GM19035 (cell line): Measurements from ENCODE around the gene KIF3A.

Experiments used
- ATAC-seq: cut with Tn5 transposase; IDR thresholded peaks from one replicate; pipeline ENCODE4 v1.9.1; 2021; ENCODE audit not compliant: unreplicated experiment

Gene KIF3A

GRCh38 chr5:132754947-132755346 is 17.6 kb upstream of the KIF3A start:
- no peak for ATAC-seq

GRCh38 chr5:132754111-132754510 is 16.8 kb upstream of the KIF3A start:
- ATAC-seq = no peak

GRCh38 chr5:132753135-132753987 is 16.0 kb upstream of the KIF3A start:
- ATAC-seq = no peak

- ATAC-seq = no peak
These were observed 15.3 kb upstream of the KIF3A start for GRCh38 chr5:132752581-132753125.

- no peak for ATAC-seq
These were observed 14.7 kb upstream of the KIF3A start for GRCh38 chr5:132751971-132752580.

- ATAC-seq = peak; percentile 37
These were observed 14.1 kb upstream of the KIF3A start for GRCh38 chr5:132751444-132751843.

- no peak for ATAC-seq
These were observed 13.3 kb upstream of the KIF3A start for GRCh38 chr5:132750471-132751230.

- no peak for ATAC-seq
These were observed 12.2 kb upstream of the KIF3A start for GRCh38 chr5:132749506-132749905.

GRCh38 chr5:132748522-132749000 is 11.2 kb upstream of the KIF3A start:
- no peak for ATAC-seq

GRCh38 chr5:132747616-132748440 is 10.5 kb upstream of the KIF3A start:
- peak; percentile 20 for ATAC-seq

- ATAC-seq = peak; percentile 46
These were observed 9.7 kb upstream of the KIF3A start, which contains the start of gene CCNI2 for GRCh38 chr5:132746954-132747615. CCNI2 (plus strand) TSS chr5:132747426; CDS start chr5:132747496, 70 bp downstream.

- no peak for ATAC-seq
These were observed 9.2 kb upstream of the KIF3A start for GRCh38 chr5:132746592-132746953.

GRCh38 chr5:132744659-132745058 is 7.3 kb upstream of the KIF3A start:
- ATAC-seq = no peak

- no peak for ATAC-seq
These were observed 5.3 kb upstream of the KIF3A start for GRCh38 chr5:132742626-132743025.

- ATAC-seq = no peak
These were observed 4.8 kb upstream of the KIF3A start for GRCh38 chr5:132742158-132742557.

- ATAC-seq = no peak
These were observed 1.9 kb upstream of the KIF3A start for GRCh38 chr5:132739232-132739631.

- no peak for ATAC-seq
These were observed 786 bp upstream of the KIF3A start for GRCh38 chr5:132737982-132738681.

GRCh38 chr5:132734687-132735086 is 2.7 kb downstream of the KIF3A start:
- no peak for ATAC-seq

GRCh38 chr5:132733499-132734148 is 3.7 kb downstream of the KIF3A start:
- ATAC-seq = no peak
